ENCODE measurements around the gene BARHL1. TPM values are rescaled to one million over a fixed set of nuclear protein-coding genes. Genes with fewer than 3 reads are reported as not detected.

BARHL1 gene
- not detected for total RNA-seq (2021; fragmentation: NEBNext Ultra II Directional; extraction: Animal tissue kit (Norgen Biotek cat#: 25700))
- long read RNA-seq = 0 reads

DNA sequence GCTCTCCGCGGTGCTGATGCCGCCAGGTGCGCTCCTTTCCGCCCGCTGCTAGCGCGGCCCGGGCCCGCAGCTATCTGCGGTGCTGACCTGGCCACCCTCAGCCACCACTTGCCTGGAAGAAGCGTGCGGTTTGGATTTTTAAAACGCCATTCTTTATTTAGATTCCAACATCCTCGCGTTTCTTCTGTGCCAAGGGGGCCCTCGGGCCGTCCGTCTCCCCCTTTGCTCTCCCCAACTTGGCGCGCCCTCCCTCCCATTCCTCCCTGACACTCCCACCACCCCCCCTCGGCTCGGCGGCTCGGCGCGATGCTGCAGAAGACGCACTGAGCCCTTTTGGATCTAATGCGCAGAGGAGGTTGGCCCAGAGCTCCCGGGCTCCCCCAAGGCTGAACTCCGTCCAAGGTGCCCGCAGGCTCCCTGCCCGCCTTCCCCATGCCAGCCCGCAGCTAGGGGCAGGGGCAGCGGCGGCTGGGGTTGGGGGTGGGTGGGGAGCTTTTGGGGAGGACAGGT lies at the start of gene BARHL1:
BARHL1 (plus strand) TSS at position 331 of the 510 bp plus-strand sequence. CDS start 192 bp downstream, outside the sequence.
- Mint-ChIP-seq H3K4me3 (peak within 1 kb of the TSS; percentile 81), H3K27ac (no peak within 1 kb of the TSS), H3K27me3 (ENCODE audit: insufficient read depth) (peaks cover 73% of the 10 kb centered on the region), H3K36me3 (ENCODE audit: low read depth) (peaks cover 4% of the 10 kb centered on the region; the same call in 1 of the 2 replicates), H3K9me3 (no peaks in the 10 kb centered on the region), H3K4me1 (ENCODE audit: low read depth) (peaks cover 13% of the 10 kb centered on the region)
- TF ChIP-seq, protein P1, sequence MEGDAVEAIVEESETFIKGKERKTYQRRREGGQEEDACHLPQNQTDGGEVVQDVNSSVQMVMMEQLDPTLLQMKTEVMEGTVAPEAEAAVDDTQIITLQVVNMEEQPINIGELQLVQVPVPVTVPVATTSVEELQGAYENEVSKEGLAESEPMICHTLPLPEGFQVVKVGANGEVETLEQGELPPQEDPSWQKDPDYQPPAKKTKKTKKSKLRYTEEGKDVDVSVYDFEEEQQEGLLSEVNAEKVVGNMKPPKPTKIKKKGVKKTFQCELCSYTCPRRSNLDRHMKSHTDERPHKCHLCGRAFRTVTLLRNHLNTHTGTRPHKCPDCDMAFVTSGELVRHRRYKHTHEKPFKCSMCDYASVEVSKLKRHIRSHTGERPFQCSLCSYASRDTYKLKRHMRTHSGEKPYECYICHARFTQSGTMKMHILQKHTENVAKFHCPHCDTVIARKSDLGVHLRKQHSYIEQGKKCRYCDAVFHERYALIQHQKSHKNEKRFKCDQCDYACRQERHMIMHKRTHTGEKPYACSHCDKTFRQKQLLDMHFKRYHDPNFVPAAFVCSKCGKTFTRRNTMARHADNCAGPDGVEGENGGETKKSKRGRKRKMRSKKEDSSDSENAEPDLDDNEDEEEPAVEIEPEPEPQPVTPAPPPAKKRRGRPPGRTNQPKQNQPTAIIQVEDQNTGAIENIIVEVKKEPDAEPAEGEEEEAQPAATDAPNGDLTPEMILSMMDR (IDR thresholded peaks at IDR 0.05) = no peak
- DNase-seq = no peak

DNA sequence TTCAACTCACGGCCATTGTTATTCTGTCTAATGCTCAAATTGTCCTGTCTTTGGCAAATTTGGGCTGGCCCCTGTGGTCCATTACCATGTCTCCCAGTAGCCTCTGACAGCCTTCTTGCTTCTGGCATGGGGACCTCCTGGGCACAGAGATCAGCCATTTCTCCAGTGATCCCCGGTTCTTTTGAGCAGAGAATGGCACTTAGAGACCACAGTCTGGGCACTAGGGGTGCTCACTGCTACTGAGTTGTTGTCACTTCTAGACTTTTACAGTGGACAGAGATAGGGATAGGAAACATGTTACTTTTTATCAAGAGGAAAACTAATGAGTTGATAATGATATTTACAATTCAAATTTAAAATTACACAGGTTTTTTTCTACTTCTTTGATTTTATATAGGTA lies 47.6 kb upstream of the BARHL1 start:
- H3K9me3 Mint-ChIP-seq = peaks cover 5% of the 10 kb centered on the region
- H3K27me3 Mint-ChIP-seq (ENCODE audit: insufficient read depth) = peaks cover 57% of the 10 kb centered on the region
- DNase-seq = no peak
- TF ChIP-seq, protein P1 (IDR thresholded peaks at IDR 0.05) = no peak
- H3K36me3 Mint-ChIP-seq (ENCODE audit: low read depth) = no peaks in the 10 kb centered on the region
- H3K27ac Mint-ChIP-seq = no peak overlapping the region
- H3K4me1 Mint-ChIP-seq (ENCODE audit: low read depth) = no peaks in the 10 kb centered on the region
- no peak overlapping the region for H3K4me3 Mint-ChIP-seq

DNA sequence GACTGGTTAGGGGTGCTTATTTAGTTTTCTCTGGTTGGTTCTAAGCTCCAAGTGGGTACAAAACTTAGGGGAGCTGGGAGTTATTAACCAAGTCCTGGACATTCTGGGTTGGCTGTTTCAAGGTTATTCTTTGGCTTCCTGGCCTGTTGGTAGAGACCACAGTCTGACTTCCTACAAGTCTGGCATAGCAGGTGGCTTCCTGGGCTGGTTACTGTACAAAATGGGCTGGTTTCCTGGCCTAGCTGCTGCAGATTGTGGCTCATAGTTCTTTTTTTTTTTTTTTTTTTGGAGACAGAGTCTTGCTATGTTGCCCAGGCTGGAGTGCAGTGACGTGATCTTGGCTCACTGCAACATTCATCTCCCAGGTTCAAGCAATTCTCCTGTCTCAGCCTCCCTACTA lies 46.3 kb upstream of the BARHL1 start:
- no peaks in the 10 kb centered on the region for H3K4me1 Mint-ChIP-seq (ENCODE audit: low read depth)
- H3K27me3 Mint-ChIP-seq (ENCODE audit: insufficient read depth) = peaks cover 53% of the 10 kb centered on the region
- no peak overlapping the region for H3K27ac Mint-ChIP-seq
- peaks cover 5% of the 10 kb centered on the region for H3K9me3 Mint-ChIP-seq
- no peak overlapping the region for H3K4me3 Mint-ChIP-seq
- no peaks in the 10 kb centered on the region for H3K36me3 Mint-ChIP-seq (ENCODE audit: low read depth)
- no peak for DNase-seq
- TF ChIP-seq, protein P1 (IDR thresholded peaks at IDR 0.05) = no peak

DNA sequence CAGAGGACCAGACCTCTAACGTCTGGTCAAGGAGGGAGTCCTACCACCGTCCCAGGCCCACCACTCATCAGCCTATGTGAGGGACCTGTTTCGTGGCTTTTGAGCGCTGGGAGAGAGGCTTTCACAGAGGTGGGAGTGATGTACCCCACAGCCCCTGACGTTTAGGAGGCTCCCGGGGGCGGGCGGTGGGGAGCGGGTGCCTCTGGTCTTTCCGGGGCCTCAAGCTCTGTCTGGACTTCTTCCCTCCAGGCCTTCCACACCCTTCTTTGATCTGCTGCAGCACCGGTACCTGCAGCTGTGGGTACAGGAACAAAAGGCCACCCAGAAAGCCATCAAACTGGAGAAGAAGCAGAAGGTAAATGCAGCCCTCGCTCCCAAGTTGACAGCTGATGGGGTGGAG lies 45.1 kb upstream of the BARHL1 start:
- Mint-ChIP-seq H3K4me1 (ENCODE audit: low read depth) (no peaks in the 10 kb centered on the region), H3K9me3 (peaks cover 5% of the 10 kb centered on the region), H3K4me3 (no peak overlapping the region), H3K27ac (no peak overlapping the region), H3K36me3 (ENCODE audit: low read depth) (no peaks in the 10 kb centered on the region), H3K27me3 (ENCODE audit: insufficient read depth) (peaks cover 47% of the 10 kb centered on the region)
- TF ChIP-seq, protein P1 (IDR thresholded peaks at IDR 0.05) = no peak
- DNase-seq = no peak

DNA sequence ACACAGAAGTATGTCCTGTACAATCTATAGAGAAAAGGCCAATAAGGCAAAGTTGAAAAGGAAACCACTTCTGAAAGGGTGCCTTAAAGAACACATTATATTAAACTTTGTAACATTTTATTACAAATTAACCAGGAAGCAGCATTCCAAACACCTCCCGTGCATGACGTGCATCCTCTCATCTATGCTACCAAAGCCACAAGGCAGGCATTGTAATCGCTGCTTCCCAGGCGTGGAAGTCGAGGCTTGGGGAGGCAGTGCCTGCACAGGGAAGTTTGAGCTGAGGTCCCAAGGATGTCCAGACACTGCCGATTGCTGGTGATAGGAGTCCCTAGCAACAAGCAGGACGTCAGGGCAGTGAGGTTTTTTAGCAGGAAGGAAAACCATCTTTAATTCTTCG lies 44.3 kb upstream of the BARHL1 start:
- peaks cover 5% of the 10 kb centered on the region for H3K9me3 Mint-ChIP-seq
- no peak overlapping the region for H3K4me3 Mint-ChIP-seq
- DNase-seq = no peak
- H3K27ac Mint-ChIP-seq = no peak overlapping the region
- H3K4me1 Mint-ChIP-seq (ENCODE audit: low read depth) = no peaks in the 10 kb centered on the region
- TF ChIP-seq, protein P1 (IDR thresholded peaks at IDR 0.05) = no peak
- peaks cover 45% of the 10 kb centered on the region for H3K27me3 Mint-ChIP-seq (ENCODE audit: insufficient read depth)
- no peaks in the 10 kb centered on the region for H3K36me3 Mint-ChIP-seq (ENCODE audit: low read depth)

Measured in HFFc6 (cell line).